ENCODE results near the gene PTAFR.

PTAFR gene

DNA sequence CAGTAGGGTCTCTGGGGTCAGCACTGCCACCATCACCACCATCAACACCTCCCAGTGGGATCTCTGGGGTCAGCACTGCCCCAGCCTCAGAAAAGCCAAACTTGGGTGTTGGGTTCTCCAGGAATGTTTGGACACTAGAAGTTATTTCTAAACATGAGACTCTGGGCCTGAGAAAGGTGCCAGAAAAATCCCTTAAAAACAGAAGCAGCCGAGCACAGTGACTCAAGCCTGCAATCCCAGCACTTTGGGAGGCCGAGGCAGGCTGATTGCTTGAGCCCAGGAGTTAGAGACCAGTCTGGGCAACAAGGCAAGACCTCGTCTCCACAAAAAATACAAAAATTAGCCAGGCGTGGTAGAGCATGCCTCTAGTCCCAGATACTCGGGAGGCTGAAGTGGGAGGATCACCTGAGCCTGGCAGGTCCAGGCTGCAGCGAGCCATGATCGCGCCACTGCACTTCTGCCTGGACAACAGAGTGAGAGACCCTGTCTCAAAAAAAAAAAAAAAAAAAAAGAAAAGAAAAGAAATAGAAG lies 470 bp downstream of the PTAFR start:
- no peak for DNase-seq (ENCODE audit: low read depth in 2 of 2)

DNA sequence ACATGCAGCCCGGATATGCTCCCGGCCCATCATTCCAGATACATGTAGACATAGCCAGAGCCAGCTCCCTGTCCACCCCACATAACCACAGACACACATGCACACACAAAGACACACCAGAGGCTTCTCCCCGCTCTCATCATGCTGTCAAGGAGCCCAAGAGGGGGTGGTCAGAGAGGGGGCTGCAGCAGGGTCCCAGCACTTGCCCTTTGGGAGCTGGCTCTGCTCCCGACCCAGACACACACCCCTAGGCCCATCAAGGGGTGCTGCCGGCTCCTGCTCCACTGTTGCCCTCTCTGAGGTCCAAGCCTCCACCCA lies 2.6 kb downstream of the PTAFR start:
- DNase-seq (ENCODE audit: low read depth in 2 of 2): no peak

DNA sequence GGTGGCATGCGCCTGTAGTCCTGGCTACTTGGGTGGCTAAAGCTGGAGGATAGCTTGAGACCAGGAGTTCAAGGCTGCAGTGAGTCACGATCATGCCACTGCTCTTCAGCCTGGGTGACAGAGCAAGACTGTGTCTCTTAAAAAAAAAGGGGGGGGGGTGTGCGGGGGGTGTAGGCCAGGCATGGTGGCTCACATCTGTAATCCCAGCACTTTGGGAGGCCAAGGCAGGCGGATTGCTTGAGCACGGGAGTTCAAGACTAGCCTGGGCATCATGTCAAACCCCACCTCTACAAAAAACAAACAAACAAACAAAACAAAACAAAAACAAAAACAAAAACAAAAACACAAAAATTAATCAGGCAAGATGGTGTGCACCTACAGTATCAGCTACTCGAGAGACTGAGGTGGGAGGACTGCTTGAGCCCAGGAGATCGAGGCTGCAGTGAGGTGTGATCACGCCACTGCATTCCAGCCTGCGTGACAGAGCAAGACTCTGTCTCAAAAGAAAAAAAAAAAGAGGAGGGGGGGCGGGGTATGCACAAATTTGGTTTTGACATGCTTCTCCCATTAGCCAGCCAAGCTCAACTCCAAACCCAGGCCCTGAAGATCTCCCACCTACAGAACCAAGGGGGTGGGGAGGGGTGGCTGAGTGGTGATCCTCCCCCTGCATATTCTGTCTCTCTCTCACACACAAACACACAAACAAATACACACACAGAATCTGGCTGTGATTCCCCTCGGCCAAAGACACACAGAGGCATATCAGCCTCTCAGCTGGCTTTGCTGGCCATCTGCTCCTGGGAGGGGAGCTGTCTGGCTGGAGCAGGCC lies 3.1 kb downstream of the PTAFR start:
- no peak for DNase-seq (ENCODE audit: low read depth in 2 of 2)

DNA sequence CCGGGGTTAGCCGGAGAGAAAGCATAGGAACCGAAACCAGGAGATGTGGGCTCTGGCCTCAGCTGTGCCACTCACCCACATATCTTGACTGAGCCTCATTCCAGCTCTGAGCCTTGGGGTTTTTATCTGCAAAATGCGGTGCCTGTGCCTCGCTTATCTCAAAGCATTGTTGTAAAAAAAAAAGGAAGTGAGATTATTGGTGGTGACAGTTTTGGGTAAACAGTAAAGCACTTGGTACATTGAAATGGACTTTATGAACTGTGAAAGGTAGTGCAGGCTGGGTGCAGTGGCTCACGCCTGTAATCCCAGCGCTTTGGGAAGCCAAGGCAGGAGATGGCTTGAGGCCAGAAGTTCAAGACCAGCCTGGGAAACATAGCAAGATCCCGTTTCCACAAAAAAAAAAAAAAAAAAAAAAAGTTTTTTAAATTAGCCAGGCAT lies 3.8 kb downstream of the PTAFR start:
- DNase-seq (ENCODE audit: low read depth in 2 of 2): no peak

DNA sequence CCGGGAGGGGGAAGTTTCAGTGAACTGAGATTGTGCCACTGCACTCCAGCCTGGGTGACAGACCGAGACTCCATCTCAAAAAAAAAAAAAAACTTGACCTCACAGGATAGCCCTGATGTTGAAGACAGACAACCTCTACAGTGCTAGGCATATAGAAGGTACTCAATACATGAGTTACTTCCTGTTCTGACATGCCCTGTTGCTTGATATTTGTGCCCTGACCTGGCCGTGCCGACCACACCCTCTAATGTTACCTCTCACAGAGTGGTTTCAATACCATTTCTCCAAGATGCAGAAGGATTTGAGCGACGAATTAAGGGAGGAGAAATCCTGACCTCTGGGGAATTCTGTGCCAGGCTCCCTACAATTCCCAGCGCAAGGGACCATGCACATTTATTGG lies 5.2 kb downstream of the PTAFR start:
- DNase-seq (ENCODE audit: low read depth in 2 of 2): no peak

DNA sequence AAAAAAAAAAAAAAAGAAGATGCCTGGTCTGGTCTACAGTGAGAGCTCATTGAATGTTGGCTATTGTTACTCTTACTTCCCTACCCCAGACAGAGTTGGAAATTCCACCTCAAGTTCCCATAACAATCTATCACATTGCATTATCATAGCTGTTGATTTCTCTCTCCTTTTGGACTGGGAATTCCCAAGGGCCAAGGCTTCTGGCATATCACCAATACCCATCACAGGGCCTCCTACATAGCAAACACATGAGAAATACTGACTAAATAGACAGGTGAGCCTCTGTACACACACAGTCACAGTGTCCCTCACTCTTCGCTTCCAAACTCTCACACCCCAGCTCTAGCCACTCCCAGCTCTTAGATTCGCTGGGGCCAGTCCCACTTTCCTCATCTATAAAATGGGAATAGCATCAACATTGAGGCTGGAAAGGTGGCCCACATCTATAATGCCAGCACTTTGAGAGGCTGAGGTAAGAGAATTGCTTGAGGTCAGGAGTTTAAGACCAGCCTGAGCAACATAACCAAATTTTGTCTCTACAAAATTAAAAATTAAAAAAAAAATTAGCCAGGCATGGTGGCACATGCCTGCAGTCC lies 6.4 kb downstream of the PTAFR start:
- no peak for DNase-seq (ENCODE audit: low read depth in 2 of 2)

DNA sequence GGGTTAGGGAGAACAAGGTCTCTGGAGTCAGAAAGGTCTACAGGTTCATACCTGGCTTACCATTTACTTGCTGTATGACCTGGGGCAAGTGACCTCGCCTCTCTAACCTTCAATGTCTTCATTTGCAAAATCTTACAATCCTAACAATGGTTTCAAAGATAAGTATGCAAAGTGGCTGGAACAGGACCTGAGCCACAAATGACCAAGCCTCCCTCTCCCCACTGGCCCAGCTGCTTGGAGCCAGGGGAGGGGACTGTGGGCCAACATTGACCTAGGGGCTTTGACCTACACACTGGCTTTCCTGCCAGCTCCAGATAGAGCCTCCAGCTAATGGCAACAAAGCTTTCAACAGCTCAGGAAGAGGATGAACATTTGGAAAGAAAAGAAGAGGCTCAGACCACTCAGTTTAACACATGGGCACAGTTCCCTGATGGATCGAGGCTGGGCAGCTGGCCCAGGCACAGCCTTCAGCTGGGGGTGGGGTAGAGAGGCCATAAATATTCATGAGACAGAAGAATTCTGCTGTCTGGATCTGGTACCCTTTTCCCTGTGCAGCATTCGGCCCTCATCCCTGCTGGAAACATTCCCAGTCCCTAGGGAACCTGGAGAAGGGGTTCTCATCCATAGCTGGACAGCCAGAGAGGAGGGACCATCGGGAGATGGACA lies 12.9 kb downstream of the PTAFR start:
- DNase-seq (ENCODE audit: low read depth in 2 of 2): no peak

DNA sequence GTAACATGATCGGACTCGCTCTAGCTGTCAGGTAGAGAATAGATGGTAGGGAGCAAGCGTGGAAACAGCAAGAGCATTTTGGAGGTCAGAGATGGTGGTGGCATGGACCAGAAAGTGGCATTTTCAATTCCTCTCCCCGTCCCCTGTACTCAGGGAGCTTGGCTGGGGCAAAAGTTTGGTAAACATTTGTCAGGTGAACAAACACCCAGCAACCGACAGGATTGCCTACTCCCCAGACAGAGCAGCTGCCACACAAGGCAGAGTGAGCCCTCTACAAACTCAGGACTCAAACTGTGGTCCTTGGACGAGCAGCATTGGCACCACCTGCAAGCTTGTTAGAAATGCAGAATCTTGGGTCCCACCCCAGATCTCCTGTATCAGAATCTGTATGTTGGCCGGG lies 14.3 kb downstream of the PTAFR start:
- no peak for DNase-seq (ENCODE audit: low read depth in 2 of 2)

DNA sequence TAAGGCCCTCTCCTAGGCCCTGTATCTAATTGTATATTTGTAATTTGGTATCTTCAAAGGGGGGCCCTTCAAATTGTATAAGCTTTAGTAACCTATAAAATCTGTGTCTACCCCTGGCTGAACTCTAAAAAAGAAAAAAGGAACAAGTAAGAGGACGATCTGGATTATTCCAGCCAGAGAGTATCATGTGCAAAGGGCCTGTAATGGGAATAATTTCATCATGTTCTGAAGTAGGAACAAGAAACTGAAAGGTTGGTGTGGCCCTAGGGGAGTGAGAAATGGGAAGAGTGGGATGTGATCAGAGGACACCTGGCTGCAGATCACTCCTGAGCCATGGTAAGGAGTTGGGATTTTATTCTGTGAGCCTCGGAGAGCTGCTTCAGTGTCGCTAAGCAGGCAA lies 14.7 kb downstream of the PTAFR start:
- no peak for DNase-seq (ENCODE audit: low read depth in 2 of 2)

DNA sequence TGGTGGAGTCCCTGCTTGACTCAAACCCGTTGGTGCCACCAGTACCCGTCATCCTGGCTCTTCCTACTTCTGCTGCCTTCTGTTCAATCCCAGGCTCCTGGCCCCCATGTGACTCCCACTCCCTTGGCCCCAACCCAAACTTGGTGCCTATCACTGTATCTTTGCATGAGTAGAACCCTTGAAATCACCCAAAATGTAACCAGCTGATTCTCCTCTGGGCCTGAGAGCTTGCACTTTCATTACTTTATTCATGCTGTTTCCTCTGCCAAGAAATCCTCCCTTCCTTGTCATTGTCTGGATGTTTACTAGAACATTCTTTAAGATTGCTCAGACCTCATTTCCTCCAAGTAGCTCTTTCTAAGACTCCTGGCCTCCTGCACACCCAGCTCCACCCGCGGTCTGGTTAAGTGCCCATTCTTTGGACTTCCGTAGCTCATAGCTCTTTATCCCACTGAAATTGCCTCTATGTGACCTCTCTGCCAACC lies 15.7 kb downstream of the PTAFR start:
- DNase-seq (ENCODE audit: low read depth in 2 of 2): no peak

DNA sequence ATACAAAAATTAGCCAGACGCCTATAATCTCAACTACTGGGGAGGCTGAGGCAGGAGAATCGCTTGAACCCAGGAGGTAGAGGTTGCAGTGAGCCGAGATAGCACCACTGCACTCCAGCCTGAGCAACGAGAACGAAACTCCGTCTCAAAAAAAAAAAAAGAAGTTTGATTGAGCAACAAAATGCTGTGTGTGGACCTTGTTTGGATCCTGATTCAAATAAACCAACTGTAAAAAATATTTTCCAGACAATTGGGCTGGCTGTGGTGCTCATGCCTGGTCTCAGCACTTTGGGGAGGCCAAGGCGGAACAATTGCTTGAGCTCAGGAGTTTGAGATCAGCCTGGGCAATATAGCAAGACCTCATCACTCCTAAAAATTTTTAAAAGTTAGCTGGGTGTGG lies 16.8 kb downstream of the PTAFR start:
- DNase-seq (ENCODE audit: low read depth in 2 of 2): no peak

DNA sequence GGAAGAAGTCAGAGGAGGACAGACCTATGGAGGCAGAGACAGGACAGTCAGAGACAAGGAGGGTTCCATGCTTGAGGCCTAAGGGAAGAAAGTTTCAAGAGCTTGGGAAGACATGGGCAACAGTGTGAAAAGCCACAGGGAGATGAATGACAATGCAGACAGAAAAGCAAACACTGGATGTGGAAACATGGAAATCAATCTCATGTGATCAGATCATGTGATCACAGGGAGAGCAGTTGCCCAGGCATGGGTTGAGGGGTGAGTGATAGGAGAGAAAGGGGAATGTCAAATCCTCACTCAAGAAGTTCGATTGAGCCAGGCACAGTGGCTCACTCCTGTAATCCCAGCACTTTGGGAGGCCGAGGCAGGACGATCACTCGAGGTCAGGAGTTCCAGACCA lies 17.2 kb downstream of the PTAFR start:
- no peak for DNase-seq (ENCODE audit: low read depth in 2 of 2)

DNA sequence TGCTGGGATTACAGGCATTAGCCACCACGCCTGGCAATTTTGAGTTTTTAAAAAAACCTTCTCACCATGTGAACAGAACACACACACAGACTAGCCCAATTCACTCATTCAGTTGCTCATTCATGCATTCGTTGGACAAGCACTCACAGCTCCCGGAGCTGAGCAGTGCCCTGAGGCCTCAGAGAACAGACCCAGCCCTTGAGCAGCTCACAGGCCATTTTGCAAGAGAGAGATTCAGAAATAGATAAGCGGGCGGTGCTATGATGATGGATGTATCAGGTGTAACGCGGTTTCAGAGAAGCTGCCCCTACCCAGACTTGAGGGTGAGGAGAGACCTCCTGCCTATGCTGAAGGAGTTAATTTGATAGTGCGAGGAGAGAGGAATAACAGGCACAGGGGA lies 18.6 kb downstream of the PTAFR start:
- no peak for DNase-seq (ENCODE audit: low read depth in 2 of 2)

DNA sequence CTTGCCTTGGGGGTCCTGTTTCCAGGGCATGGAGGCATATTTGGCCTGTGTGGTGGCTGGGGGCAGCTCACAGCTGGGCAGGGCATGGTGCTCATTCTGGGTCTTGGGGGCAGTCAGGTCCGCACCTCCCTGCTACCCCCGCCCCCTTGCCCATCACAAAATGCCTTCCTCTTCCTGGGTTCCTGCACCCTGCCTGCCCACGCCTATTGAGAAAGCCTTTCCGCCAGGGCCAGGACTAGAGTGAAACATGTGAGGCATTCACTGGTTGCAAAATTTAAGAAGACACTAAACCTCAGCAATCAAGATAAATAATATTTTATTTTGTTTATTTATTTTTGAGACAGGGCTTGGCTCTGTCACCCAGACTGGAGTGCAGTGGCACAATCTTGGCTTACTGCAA lies 19.7 kb downstream of the PTAFR start:
- no peak for DNase-seq (ENCODE audit: low read depth in 2 of 2)

DNA sequence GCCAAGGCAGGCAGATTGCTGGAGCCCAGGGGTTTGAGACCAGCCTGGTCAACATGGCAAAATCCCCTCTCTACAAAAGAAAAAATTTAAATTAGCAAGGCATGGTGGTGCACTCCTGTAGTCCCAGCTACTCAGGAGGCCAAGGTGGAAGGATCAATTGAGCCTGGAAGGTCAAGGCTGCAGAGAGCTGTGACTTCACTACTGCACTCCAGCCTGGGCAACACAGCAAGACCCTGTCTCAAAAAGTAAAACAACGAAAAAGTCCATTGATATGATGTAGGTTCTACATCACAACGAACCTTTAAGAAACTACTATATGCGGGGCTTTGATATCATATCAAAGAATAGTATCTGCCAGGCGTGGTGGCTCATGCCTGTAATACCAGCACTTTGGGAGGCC lies 20.9 kb downstream of the PTAFR start:
- DNase-seq (ENCODE audit: low read depth in 2 of 2): no peak

DNA sequence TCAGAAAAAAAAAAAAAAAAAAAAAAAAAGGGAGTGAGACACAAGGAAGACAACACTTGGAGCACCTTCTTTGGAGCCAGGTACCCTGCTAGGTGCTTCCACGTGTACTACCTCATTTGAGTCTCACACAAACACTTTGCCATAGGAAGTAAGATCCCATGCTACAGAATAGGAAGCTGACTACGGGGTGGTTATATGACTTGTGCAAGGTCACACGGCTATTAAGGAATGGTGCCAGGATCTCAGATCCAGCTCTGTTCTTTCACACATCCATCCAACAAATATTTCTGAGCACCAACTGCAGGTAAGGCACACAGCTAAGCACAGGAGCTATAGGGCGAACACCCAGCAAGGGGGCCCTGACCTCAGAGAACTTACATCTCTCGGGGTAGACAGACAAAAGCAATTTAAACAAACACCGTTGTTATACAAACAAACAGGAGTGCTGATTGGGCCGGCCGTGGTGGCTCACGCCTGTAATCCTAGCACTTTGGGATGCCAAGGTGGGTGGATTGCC lies 22.4 kb downstream of the PTAFR start:
- no peak for DNase-seq (ENCODE audit: low read depth in 2 of 2)

DNA sequence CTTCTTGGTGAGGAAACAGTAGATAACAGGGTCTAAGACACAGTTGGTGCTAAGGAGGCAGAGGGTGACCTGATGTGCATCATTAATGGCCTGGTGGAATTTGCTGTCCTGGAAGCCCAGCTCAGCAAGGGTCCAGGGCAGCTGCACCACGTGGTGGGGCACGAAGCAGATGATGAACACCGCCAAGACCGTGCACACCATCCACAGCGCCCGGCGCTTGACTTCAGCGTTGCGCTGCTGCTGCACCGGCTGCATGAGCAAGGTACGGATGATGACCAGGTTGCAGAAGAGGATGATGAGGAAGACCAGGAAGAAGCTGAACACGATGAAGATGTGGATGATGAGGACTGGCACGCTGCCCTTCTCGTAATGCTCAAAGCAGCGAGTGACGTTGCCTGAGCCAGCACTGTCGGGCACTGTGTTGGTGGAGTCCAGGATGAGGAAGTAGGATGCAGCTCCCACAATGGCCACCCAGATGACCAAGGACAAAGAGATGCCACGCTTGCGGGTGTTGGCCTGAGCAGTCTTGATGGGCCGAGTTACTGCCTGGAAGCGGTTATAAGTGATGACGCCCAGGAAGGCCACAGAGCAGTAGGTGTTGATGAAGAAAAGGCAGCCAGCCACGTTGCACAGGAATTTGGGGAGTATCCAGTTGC lies 26.2 kb downstream of the PTAFR start:
- DNase-seq (ENCODE audit: low read depth in 2 of 2): no peak

DNA sequence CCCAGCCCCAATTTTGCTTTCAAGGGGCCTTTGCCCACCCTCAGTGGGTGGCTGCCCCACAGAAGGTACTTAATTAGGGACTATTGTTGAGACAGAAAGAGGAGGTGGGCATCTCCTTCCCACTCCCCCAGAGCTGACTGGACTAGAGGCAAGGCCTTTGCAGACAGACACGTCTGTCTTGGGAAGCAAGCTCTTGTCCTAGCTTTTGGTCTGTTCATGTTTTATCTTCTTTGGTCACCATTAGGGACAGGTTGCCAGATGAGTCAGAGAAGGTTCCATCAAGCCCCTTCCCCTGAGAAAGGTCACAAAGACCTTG lies 27.7 kb downstream of the PTAFR start:
- no peak for DNase-seq (ENCODE audit: low read depth in 2 of 2)

DNA sequence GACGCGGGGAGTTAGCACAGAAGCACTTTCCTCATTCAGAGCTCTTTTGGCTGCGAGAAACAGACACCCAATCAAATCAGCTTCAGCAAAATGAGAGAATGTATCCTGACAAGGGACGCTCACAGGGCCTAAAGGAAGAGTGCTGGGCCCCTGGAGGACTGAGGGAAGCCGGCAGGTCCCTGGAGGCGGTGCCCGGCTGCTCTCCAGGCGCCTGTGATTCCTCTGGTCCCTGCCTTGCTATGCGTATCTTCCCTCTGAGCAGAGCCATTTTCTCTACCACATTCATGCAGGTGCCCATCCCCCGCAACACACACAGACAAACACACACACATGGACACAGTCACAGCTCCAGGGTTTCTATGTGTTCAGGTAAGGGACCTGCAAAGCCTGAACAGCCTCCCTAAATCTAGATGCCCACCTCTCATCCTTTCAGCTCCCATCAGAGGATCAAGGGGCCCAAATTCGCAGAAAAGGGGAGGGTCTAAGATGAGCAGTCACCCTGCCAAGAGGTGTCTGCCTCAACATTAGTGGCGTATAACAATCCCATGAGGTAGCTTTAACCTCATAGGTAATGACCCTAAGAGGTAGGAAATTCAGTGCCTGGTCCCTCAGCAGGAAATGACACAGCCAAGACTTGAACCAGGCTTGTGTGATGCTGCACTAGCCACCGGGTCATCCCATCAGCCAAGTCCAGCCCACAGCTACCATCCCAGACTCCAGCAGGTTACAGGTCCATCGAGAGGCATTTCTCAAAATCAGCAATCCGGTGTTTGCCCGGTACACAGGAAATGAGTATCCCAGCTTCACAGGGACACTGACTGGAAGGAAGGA lies 29.0 kb downstream of the PTAFR start:
- DNase-seq (ENCODE audit: low read depth in 2 of 2): no peak

DNA sequence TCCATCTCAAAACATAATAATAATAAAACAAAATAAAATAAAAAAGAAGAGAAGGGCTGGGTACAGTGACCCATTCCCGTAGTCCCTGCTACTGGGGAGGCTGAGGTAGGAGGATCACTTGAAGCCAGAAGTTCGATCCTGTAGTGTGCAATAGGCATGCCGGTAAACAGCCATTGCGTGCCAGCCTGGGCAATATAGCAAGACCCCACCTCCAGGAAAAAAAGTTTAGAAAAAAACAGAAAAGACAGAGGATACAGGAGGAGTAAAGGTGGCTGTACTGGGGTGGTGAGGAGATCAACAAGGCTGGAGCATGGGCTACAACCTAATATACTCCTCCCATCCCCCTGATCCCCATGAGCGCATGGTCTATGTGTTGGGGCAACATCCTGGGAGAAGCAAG lies 30.8 kb downstream of the PTAFR start:
- no peak for DNase-seq (ENCODE audit: low read depth in 2 of 2)
